Measurements from ENCODE around the gene TUBA4B. TPM values are rescaled to one million over a fixed set of nuclear protein-coding genes. Genes with fewer than 3 reads are reported as not detected.
A peak's percentile ranks its signal among the peaks of the same experiment; 100 is the strongest.

The TUBA4B gene
- total RNA-seq, 2 donors from 2014 or later: not detected

GRCh38 chr2:219249203-219249980, 3.7 kb upstream of the TUBA4B start:
- intact Hi-C loops (cut with DNase I): no loop called here
- H3K4me3 ChIP-seq: no peak overlapping the region

GRCh38 chr2:219250049-219250781, 2.8 kb upstream of the TUBA4B start:
- Histone ChIP-seq H3K27ac (peak overlapping the region; percentile 86 to 94), H3K9me3 (no peaks in the 10 kb centered on the region), H3K4me1 (replicated peaks) (peaks cover 29% of the 10 kb centered on the region), H3K4me3 (no peak overlapping the region), H3K27me3 (replicated peaks; ENCODE audit: insufficient read depth) (no peaks in the 10 kb centered on the region), H3K36me3 (no peaks in the 10 kb centered on the region)
- WGBS: 60% methylated on average over 22 of the region's 22 CpGs
- TF ChIP-seq POLR2A (IDR thresholded peaks at IDR 0.05) (no peak), POLR2AphosphoS5 (IDR thresholded peaks at IDR 0.05) (no peak), CTCF (IDR thresholded peaks at IDR 0.05) (no peak)
- DNase-seq (ENCODE audit: low spot score): no peak
- intact Hi-C loops (cut with DNase I): no loop called here

More at GRCh38 chr2:219249203-219249980, 3.7 kb upstream of the TUBA4B start:
- peak; percentile 95 for DNase-seq (ENCODE audit: low spot score)
- peaks cover 29% of the 10 kb centered on the region for H3K4me1 ChIP-seq (replicated peaks)
- WGBS: 13% methylated on average over 7 of the region's 7 CpGs
- TF ChIP-seq POLR2AphosphoS5 (IDR thresholded peaks at IDR 0.05): peak; percentile 94
- peak; percentile 58 for TF ChIP-seq POLR2A (IDR thresholded peaks at IDR 0.05)
- TF ChIP-seq CTCF (IDR thresholded peaks at IDR 0.05): no peak
- no peaks in the 10 kb centered on the region for H3K9me3 ChIP-seq
- H3K27ac ChIP-seq: peak overlapping the region; percentile 86 to 94
- no peaks in the 10 kb centered on the region for H3K36me3 ChIP-seq
- no peaks in the 10 kb centered on the region for H3K27me3 ChIP-seq (replicated peaks; ENCODE audit: insufficient read depth)

GRCh38 chr2:219251656-219252055, 1.4 kb upstream of the TUBA4B start:
- Histone ChIP-seq H3K36me3 (no peaks in the 10 kb centered on the region), H3K9me3 (no peaks in the 10 kb centered on the region), H3K27me3 (replicated peaks; ENCODE audit: insufficient read depth) (no peaks in the 10 kb centered on the region), H3K4me1 (replicated peaks) (peaks cover 29% of the 10 kb centered on the region), H3K27ac (peak overlapping the region; percentile 86 to 94), H3K4me3 (no peak overlapping the region)
- WGBS: 82% methylated on average over 6 of the region's 6 CpGs
- no peak for DNase-seq (ENCODE audit: low spot score)
- intact Hi-C loops (cut with DNase I): no loop called here
- TF ChIP-seq CTCF (IDR thresholded peaks at IDR 0.05) (no peak), POLR2A (IDR thresholded peaks at IDR 0.05) (no peak), POLR2AphosphoS5 (IDR thresholded peaks at IDR 0.05) (no peak)

GRCh38 chr2:219252084-219252483, 959 bp upstream of the TUBA4B start:
- H3K9me3 ChIP-seq: no peaks in the 10 kb centered on the region
- H3K27ac ChIP-seq: peak overlapping the region; percentile 84 to 94
- peaks cover 29% of the 10 kb centered on the region for H3K4me1 ChIP-seq (replicated peaks)
- H3K4me3 ChIP-seq: peak overlapping the region; percentile 64 to 67
- H3K27me3 ChIP-seq (replicated peaks; ENCODE audit: insufficient read depth): no peaks in the 10 kb centered on the region
- TF ChIP-seq POLR2AphosphoS5 (IDR thresholded peaks at IDR 0.05): no peak
- TF ChIP-seq POLR2A (IDR thresholded peaks at IDR 0.05): no peak
- no peak for TF ChIP-seq CTCF (IDR thresholded peaks at IDR 0.05)
- 71% methylated on average over 5 of the region's 5 CpGs for WGBS
- no peak for DNase-seq (ENCODE audit: low spot score)
- intact Hi-C loops (cut with DNase I): no loop called here
- H3K36me3 ChIP-seq: no peaks in the 10 kb centered on the region

All from prostate gland (tissue), 2 donors.